GM12878 (cell line): Measurements from ENCODE around the gene SOCS4. TPM values are rescaled to one million over a fixed set of nuclear protein-coding genes. Genes with fewer than 3 reads are reported as not detected.

Experiments
- ATF2 ChIP-seq: IDR thresholded peaks from 2 replicates; pipeline ENCODE4 v1.6.1; 2012; ENCODE audit warnings: low read length, inconsistent platforms
- BCLAF1 ChIP-seq: fragments of 450-650 bp; IDR thresholded peaks from 2 replicates; pipeline ENCODE4 v1.6.1; 2017; ENCODE audit warnings: antibody characterized with exemption, mild to moderate bottlenecking, moderate library complexity
- BHLHE40 ChIP-seq, 2 experiments: fragments of 450-650 bp in 1 of 2; IDR thresholded peaks; 2 replicates each; pipeline ENCODE4 v1.6.1; 2011 to 2017; ENCODE audit warnings: low read depth in 2 of 2, borderline replicate concordance in 1 of 2, improper control_type of control experiment in 1 of 2, low read length in 1 of 2, mild to moderate bottlenecking in 1 of 2
- CHD1 ChIP-seq: IDR thresholded peaks from 2 replicates; pipeline ENCODE4 v1.6.1; 2012; ENCODE audit warnings: low read depth, low read length, improper control_type of control experiment
- CHD4 ChIP-seq: fragments of 200-600 bp; sonication (generic); IDR thresholded peaks from 2 replicates; pipeline ENCODE4 v1.6.1; 2016; ENCODE audit warnings: mild to moderate bottlenecking
- CTCF ChIP-seq, 3 experiments: IDR thresholded peaks in 2 of 3; conservative IDR thresholded peaks in 1 of 3; 2 replicates each; pipeline ENCODE4 v1.5.1; 2011; ENCODE audit warnings: low read depth in 3 of 3, low read length in 3 of 3, mild to moderate bottlenecking in 3 of 3, control low read depth in 2 of 3, moderate library complexity in 2 of 3, inconsistent platforms in 1 of 3, mixed read lengths in 1 of 3; ENCODE audit not compliant: control insufficient read depth in 2 of 3, insufficient read depth in 1 of 3; ENCODE audit errors: extremely low read depth in 1 of 3
- EED ChIP-seq: sonication (generic); IDR thresholded peaks from 2 replicates; pipeline ENCODE4 v1.6.1; 2016; ENCODE audit warnings: antibody characterized with exemption, low read depth
- IKZF1 ChIP-seq: fragments of 450-650 bp; conservative IDR thresholded peaks from 2 replicates; pipeline ENCODE4 v1.6.1; 2017; ENCODE audit warnings: antibody characterized with exemption, mild to moderate bottlenecking
- IRF3 ChIP-seq: fragments of 450-650 bp; IDR thresholded peaks from 2 replicates; pipeline ENCODE4 v1.6.1; 2014; ENCODE audit warnings: mild to moderate bottlenecking
- MXI1 ChIP-seq: fragments of 150-350 bp; IDR thresholded peaks from 2 replicates; pipeline ENCODE4 v1.6.1; 2011; ENCODE audit warnings: low read depth, mild to moderate bottlenecking, inconsistent platforms, low read length, improper control_type of control experiment
- POLR2AphosphoS5 ChIP-seq: IDR thresholded peaks from 2 replicates; pipeline ENCODE4 v1.6.1; 2011; ENCODE audit warnings: mild to moderate bottlenecking, low read length, inconsistent platforms
- SKIL ChIP-seq: fragments of 450-650 bp; IDR thresholded peaks from 2 replicates; pipeline ENCODE4 v1.6.1; 2017; ENCODE audit warnings: mild to moderate bottlenecking, low read depth, inconsistent platforms; ENCODE audit not compliant: poor library complexity, severe bottlenecking
- SPI1 ChIP-seq: IDR thresholded peaks from 2 replicates; pipeline ENCODE4 v1.6.1; 2011; ENCODE audit warnings: low read depth, mild to moderate bottlenecking, low read length, moderate library complexity, borderline replicate concordance; ENCODE audit not compliant: insufficient read depth
- SREBF1 ChIP-seq: IDR thresholded peaks from 2 replicates; pipeline ENCODE4 v1.6.1; 2012; ENCODE audit warnings: mild to moderate bottlenecking, low read length
- SUPT20H ChIP-seq: IDR thresholded peaks from 2 replicates; pipeline ENCODE4 v1.6.1; 2011; ENCODE audit warnings: low read depth, mild to moderate bottlenecking, low read length, moderate library complexity, borderline replicate concordance; ENCODE audit not compliant: control insufficient read depth
- TCF7 ChIP-seq: IDR thresholded peaks from 2 replicates; pipeline ENCODE4 v1.6.1; 2014; ENCODE audit warnings: antibody characterized with exemption, borderline replicate concordance
- USF2 ChIP-seq: IDR thresholded peaks from 2 replicates; pipeline ENCODE4 v1.6.1; 2011; ENCODE audit warnings: low read depth, low read length, improper control_type of control experiment, borderline replicate concordance
- polyA plus RNA-seq, 11 experiments: library from polyadenylated mRNA; depleted of rRNA in 4 of 11; unstranded in 6 of 11; stranded (reverse) in 5 of 11; fragments of >200 nt; fragmentation: Nextera tagmentation in 4 of 11; fragmentation: Illumina TruSeq in 1 of 11; extraction: Ambion mirVana in 4 of 11; extraction: Trizol in 1 of 11; gene quantifications; 1 replicate in 1 of 11; 2 replicates in 10 of 11; pipeline versions ENCODE4 v1.2.1 to v1.2.3, GENCODE V29; 2011 to 2016; ENCODE audit warnings: inconsistent platforms in 2 of 11, missing spikeins in 2 of 11, low read depth in 1 of 11
- total RNA-seq, 4 experiments: library from RNA; depleted of rRNA in 3 of 4; stranded (reverse); fragments of >200 nt in 3 of 4; fragmentation: Illumina TruSeq in 1 of 4; extraction: Trizol in 1 of 4; gene quantifications; 2 replicates each; pipeline versions ENCODE4 v1.2.1 to v1.2.3, GENCODE V29; 2013 to 2021

Gene SOCS4
- total and polyA plus RNA-seq, 10 of the 15 experiments (the other 5 are each of a cell fraction or from before 2014, with no cell fraction given), result 5.7 to 31.5 (median 20.8) TPM

- peak; percentile 96 for TF ChIP-seq IKZF1
- TF ChIP-seq SKIL, result no peak
- TF ChIP-seq BCLAF1, result peak; percentile 3; the same call in 1 of the 2 replicates
- no peak; the same call in 1 of the 2 replicates for TF ChIP-seq ATF2
- peak; percentile 88 for TF ChIP-seq EED
- no peak for TF ChIP-seq SREBF1
- TF ChIP-seq CTCF (IDR thresholded peaks at IDR 0.05 in 2 of 3, conservative IDR thresholded peaks at IDR 0.05 in 1 of 3; ENCODE audit: control insufficient read depth in 2 of 3, extremely low read depth in 1 of 3, insufficient read depth in 1 of 3, low read depth in 3 of 3, low read length in 3 of 3), result peak; percentile 96 to 99 (median 99); a peak in 5 of 6 replicates
- TF ChIP-seq CHD4, result no peak
- TF ChIP-seq POLR2AphosphoS5, result peak; percentile 99
- peak; percentile 82; the same call in 1 of the 2 replicates for TF ChIP-seq CHD1
- peak; percentile 44; the same call in 1 of the 2 replicates for TF ChIP-seq SPI1
- TF ChIP-seq USF2, result no peak
- TF ChIP-seq BHLHE40 (IDR thresholded peaks at IDR 0.05; ENCODE audit: borderline replicate concordance in 1 of 2, low read depth in 2 of 2, low read length in 1 of 2), result peak; percentile 61 to 68
- TF ChIP-seq MXI1, result peak; percentile 88
- TF ChIP-seq TCF7, result no peak
- TF ChIP-seq SUPT20H, result no peak
- TF ChIP-seq IRF3, result 0 out of 2 replicates have a peak, but pooled peaks have one; percentile 15
Observed at GRCh38 chr14:55051423-55052268, 24.6 kb downstream of the SOCS4 start, which contains the start of gene MAPK1IP1L (continued).
